Mammary epithelial cell (primary cell): ENCODE measurements around the gene USHBP1.
"Not testable (repeated sequence)": the region's sequence is repeated elsewhere in the genome, so short reads cannot be mapped to it uniquely, and the experiment has no call there.

Source experiments
- EZH2 ChIP-seq: IDR thresholded peaks from 2 replicates; pipeline ENCODE4 v1.6.1; 2012; ENCODE audit warnings: low read length, inconsistent platforms, borderline replicate concordance
- TF ChIP-seq, protein P1 (sequence below), 2 donors: IDR thresholded peaks in 1 of 2; conservative IDR thresholded peaks in 1 of 2; 2 replicates each; pipeline ENCODE4 v1.5.1; 2011 to 2012; ENCODE audit warnings: inconsistent platforms in 2 of 2, low read length in 2 of 2, mild to moderate bottlenecking in 2 of 2, control low read depth in 1 of 2, low read depth in 1 of 2; ENCODE audit not compliant: insufficient read depth in 1 of 2; ENCODE audit errors: extremely low read depth in 1 of 2

DNA sequence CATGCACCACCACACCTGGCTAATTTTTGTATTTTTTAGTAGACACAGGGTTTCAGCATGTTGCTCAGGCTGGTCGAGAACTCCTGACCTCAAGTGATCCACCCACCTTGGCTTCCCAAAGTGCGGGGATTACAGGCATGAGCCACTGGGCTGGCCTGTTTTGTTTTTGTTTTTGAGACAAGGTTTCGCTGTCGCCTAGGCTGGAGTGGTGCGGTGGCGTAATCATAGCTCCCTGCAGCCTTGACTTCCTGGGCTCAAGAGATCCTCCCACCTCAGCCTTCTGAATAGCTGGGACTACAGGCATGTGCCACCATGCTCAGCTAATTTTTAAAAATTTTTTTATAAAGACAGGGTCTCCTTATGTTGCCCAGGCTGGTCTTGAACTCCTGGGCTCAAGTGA is 31.0 kb upstream of the USHBP1 start:
- TF ChIP-seq, protein P1, sequence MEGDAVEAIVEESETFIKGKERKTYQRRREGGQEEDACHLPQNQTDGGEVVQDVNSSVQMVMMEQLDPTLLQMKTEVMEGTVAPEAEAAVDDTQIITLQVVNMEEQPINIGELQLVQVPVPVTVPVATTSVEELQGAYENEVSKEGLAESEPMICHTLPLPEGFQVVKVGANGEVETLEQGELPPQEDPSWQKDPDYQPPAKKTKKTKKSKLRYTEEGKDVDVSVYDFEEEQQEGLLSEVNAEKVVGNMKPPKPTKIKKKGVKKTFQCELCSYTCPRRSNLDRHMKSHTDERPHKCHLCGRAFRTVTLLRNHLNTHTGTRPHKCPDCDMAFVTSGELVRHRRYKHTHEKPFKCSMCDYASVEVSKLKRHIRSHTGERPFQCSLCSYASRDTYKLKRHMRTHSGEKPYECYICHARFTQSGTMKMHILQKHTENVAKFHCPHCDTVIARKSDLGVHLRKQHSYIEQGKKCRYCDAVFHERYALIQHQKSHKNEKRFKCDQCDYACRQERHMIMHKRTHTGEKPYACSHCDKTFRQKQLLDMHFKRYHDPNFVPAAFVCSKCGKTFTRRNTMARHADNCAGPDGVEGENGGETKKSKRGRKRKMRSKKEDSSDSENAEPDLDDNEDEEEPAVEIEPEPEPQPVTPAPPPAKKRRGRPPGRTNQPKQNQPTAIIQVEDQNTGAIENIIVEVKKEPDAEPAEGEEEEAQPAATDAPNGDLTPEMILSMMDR (conservative IDR thresholded peaks at IDR 0.05 in 1 of 2, IDR thresholded peaks at IDR 0.05 in 1 of 2; ENCODE audit: extremely low read depth in 1 of 2, insufficient read depth in 1 of 2, low read depth in 1 of 2, low read length in 2 of 2) = not testable (repeated sequence)
- TF ChIP-seq EZH2 = not testable (repeated sequence)
